Skeletal muscle satellite cell (primary cell): ENCODE measurements around the gene JAKMIP1.

Experiments
- H3K27me3 ChIP-seq: 2 replicates; pipeline ENCODE4 v1.7.0; 2013; ENCODE audit warnings: low read length; ENCODE audit not compliant: control insufficient read depth, insufficient read depth
- H3K36me3 ChIP-seq: 2 replicates; pipeline ENCODE4 v1.7.0; 2013; ENCODE audit warnings: mild to moderate bottlenecking, control low read depth, low read length; ENCODE audit not compliant: insufficient read depth
- H3K4me1 ChIP-seq: 2 replicates; pipeline ENCODE4 v1.7.0; 2013; ENCODE audit warnings: low read length; ENCODE audit not compliant: control insufficient read depth, insufficient read depth
- H3K4me2 ChIP-seq: 2 replicates; pipeline ENCODE4 v1.7.0; 2013; ENCODE audit warnings: mild to moderate bottlenecking, low read length
- H3K4me3 ChIP-seq: 2 replicates; pipeline ENCODE4 v1.7.0; 2013; ENCODE audit warnings: low read length
- H3K9ac ChIP-seq: 2 replicates; pipeline ENCODE4 v1.7.0; 2013; ENCODE audit warnings: mild to moderate bottlenecking, low read depth, low read length, moderate library complexity
- H3K9me3 ChIP-seq: replicated peaks from 2 replicates; pipeline ENCODE4 v1.7.0; 2013; ENCODE audit warnings: mild to moderate bottlenecking, control low read depth, low read length

Gene JAKMIP1

DNA sequence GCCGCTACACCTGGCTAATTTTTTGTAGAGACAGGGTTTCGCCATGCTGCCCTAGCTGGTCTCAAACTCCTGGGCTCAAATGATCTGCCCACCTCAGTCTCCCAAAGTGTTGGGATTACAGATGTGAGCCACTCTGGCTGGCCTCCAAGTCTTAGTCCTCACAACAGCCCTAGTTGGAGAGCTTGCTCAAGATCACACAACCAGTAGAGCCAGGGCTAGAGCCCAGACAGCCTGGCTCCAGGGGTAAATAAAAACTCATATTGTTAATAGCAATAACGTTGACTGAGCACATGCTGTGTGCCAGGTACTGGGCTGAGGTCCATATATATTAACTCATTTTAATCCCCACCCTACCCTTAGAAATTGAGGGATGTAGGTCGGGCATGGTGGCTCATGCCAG, 7.3 kb upstream of the JAKMIP1 start:
- no peak overlapping the region for H3K4me3 ChIP-seq
- H3K27me3 ChIP-seq: peaks cover 26% of the 10 kb centered on the region
- no peaks in the 10 kb centered on the region for H3K9me3 ChIP-seq
- H3K9ac ChIP-seq: no peak overlapping the region
- no peaks in the 10 kb centered on the region for H3K36me3 ChIP-seq
- no peak overlapping the region for H3K4me2 ChIP-seq
- H3K4me1 ChIP-seq: no peaks in the 10 kb centered on the region

DNA sequence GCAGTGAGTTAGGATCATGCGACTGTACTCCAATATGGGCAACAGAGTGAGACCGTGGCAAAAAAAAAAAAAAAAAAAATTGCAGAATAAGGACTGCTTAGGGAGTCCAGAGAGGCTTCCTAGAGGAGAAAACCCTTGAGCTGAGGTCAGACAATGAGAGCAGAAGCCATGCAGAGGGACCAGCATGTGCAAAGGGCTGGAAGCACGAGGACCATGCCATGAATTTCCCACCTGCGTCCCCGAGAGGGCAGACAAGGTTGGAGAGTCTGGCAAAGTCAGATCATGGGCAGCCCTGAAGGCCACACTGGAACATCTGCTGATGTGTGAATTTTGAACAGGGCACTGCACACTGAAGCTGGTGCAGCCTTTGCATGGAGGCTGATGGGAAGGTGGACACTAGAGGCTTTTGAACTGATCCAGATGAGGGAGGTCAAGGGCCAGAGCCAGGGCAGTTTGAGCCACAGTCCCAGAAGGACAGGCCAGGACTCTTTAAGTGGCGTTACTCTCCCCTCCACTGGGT, 6.5 kb upstream of the JAKMIP1 start:
- Histone ChIP-seq H3K27me3 (peaks cover 27% of the 10 kb centered on the region), H3K4me1 (no peaks in the 10 kb centered on the region), H3K9me3 (no peaks in the 10 kb centered on the region), H3K9ac (no peak overlapping the region), H3K4me3 (no peak overlapping the region), H3K36me3 (no peaks in the 10 kb centered on the region), H3K4me2 (no peak overlapping the region)

DNA sequence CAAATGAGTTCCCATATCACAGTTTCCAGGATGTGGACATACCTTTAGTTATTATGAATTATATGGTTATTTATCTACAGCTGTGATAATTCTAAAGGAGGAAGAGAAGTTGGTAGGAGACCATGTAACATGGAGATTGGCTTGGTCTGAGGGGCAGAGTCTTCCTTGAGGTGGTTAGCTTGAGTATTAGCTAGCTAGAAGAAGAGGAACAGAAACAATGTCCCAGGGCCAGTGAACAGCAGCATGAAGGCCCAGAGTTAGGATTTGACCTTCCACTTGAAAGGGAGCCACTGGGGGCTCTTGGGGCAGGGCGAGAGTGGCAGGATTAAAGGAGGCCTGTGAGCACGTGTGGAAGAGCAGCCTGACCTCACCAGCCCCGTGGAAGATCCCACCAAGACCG, 5.6 kb upstream of the JAKMIP1 start:
- no peaks in the 10 kb centered on the region for H3K9me3 ChIP-seq
- H3K27me3 ChIP-seq: peaks cover 36% of the 10 kb centered on the region
- H3K36me3 ChIP-seq: no peaks in the 10 kb centered on the region
- no peak overlapping the region for H3K9ac ChIP-seq
- no peak overlapping the region for H3K4me3 ChIP-seq
- H3K4me2 ChIP-seq: no peak overlapping the region
- H3K4me1 ChIP-seq: no peaks in the 10 kb centered on the region

DNA sequence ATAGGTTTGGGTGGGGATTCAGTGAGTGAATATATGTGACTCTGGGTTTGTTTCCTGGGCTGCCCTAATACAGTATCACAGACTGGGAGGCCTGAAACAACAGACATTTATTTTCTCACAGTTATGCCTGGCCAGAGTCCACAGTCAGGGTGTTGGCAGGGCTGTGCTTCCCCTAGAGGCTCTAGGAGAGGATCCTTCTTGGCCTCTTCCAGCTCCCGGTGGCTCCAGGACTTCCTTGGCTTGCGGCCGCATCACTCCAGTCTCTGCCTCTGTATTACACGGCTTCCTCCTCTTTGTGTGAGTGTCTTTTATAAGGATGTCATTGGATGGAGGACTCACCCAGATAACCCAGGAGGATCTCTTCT, 5.2 kb upstream of the JAKMIP1 start:
- H3K4me3 ChIP-seq: no peak overlapping the region
- H3K4me1 ChIP-seq: no peaks in the 10 kb centered on the region
- no peaks in the 10 kb centered on the region for H3K36me3 ChIP-seq
- H3K9me3 ChIP-seq: no peaks in the 10 kb centered on the region
- H3K27me3 ChIP-seq: peaks cover 39% of the 10 kb centered on the region
- no peak overlapping the region for H3K4me2 ChIP-seq
- no peak overlapping the region for H3K9ac ChIP-seq

DNA sequence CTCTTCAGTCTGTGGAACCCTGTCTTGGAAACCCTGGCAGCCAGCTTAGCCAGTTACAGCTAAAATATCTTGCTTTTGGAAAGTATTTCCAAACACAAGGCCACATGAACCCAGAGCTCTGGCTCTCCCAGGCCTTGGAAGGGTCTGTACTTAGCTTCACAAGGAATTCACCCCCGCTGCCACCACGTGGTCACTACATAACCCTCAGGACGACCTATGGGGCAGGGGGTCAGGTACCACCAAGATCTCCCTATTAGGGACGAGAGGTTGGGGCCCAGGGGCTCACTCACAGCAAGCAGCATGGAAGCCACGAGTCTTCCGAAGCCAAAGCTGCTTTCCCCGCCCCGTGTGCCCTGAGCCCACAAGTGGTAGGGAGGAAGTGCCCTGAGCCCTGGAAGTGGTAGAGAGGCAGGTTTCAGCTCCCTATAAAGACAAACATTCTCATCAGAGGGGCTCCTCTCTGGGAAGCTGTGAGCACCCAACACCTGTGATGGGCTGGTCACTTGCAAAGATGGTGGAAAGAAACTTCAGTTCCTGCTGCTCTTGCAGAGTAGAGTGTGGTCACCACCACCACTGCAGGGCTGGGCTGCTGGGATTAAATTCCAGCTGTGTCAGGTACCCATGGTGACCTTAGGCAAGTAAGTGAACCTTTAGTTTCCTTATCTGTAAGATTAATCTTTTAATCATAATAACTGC, 4.7 kb upstream of the JAKMIP1 start:
- no peaks in the 10 kb centered on the region for H3K9me3 ChIP-seq
- H3K9ac ChIP-seq: no peak overlapping the region
- H3K36me3 ChIP-seq: no peaks in the 10 kb centered on the region
- no peak overlapping the region for H3K4me3 ChIP-seq
- no peak overlapping the region for H3K4me2 ChIP-seq
- peaks cover 4% of the 10 kb centered on the region for H3K4me1 ChIP-seq
- peaks cover 39% of the 10 kb centered on the region for H3K27me3 ChIP-seq

DNA sequence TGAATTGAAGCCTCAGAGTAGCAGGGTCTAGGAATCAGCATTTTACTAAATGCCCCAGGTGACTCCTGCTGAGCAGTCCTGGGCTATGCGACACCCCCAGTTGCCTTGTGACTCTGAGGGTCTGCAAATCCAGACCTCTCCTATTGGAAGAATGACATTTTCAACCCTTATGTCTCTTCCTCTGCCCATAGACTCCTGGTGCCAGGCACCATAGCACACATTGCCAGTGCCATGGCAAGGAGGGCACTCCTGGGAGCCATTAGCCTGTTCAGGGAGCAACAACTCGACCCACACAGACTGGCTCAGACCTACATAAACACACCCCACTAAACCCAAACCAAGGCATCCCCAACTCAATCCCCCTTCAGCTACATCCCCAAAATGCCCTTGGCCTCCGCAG, 3.7 kb upstream of the JAKMIP1 start:
- no peak overlapping the region for H3K4me3 ChIP-seq

DNA sequence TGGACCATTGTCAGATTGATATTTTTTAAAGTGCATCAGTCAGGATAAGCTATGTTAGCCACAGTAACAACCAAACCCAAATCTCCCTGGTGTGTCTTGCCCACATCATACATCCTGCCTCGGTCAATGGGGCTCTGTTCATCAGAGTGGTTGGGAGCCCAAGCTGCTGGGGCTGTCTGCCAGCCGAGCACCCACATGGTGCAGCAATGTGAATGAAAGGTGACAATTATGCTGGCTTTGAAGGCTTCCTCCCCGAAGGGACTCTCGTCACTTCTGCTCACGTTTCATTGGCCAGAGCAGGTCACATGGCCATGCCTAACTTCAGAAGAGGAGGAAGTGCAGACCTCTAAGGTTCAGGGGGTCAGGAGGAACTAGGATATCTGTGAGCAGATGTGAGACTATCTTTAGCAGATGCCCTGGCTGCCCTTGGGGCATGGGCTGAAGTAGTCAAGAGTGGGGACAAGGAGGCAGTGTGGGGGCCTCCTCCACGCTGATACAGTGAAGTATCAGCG, 1.3 kb upstream of the JAKMIP1 start:
- Histone ChIP-seq H3K9me3 (no peaks in the 10 kb centered on the region), H3K36me3 (no peaks in the 10 kb centered on the region), H3K27me3 (peaks cover 63% of the 10 kb centered on the region), H3K9ac (no peak overlapping the region), H3K4me2 (no peak overlapping the region), H3K4me3 (no peak overlapping the region), H3K4me1 (peaks cover 5% of the 10 kb centered on the region)

More for the DNA sequence above, 3.7 kb upstream of the JAKMIP1 start:
- Histone ChIP-seq H3K4me1 (peaks cover 5% of the 10 kb centered on the region), H3K4me2 (no peak overlapping the region), H3K36me3 (no peaks in the 10 kb centered on the region), H3K27me3 (peaks cover 45% of the 10 kb centered on the region), H3K9me3 (no peaks in the 10 kb centered on the region), H3K9ac (no peak overlapping the region)

DNA sequence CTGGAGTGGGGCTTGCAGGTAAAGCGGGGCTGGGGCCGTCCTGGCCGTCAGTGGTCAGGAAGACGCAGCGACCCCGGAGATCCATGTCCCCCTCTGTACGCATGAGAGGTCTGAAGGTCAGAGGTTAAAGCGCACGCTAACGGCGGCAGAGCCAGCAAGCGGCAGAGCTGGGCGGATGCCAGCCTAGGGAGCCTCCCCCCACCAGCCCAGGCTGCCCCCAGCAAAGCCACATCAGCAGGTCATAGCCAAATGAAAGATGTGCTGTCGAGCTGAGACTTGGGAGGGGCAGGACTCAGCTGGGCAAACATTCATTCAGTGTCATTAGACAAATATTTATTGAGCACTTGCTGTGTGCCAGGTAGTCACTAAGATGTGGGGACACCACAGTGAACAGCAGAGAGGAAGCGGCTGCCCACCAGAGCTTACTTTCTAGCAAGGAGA, 593 bp upstream of the JAKMIP1 start:
- Histone ChIP-seq H3K9ac (no peak overlapping the region), H3K4me1 (peaks cover 5% of the 10 kb centered on the region), H3K9me3 (no peaks in the 10 kb centered on the region), H3K4me3 (peak overlapping the region; percentile 59), H3K36me3 (no peaks in the 10 kb centered on the region), H3K27me3 (peaks cover 62% of the 10 kb centered on the region), H3K4me2 (peak overlapping the region; percentile 73)

DNA sequence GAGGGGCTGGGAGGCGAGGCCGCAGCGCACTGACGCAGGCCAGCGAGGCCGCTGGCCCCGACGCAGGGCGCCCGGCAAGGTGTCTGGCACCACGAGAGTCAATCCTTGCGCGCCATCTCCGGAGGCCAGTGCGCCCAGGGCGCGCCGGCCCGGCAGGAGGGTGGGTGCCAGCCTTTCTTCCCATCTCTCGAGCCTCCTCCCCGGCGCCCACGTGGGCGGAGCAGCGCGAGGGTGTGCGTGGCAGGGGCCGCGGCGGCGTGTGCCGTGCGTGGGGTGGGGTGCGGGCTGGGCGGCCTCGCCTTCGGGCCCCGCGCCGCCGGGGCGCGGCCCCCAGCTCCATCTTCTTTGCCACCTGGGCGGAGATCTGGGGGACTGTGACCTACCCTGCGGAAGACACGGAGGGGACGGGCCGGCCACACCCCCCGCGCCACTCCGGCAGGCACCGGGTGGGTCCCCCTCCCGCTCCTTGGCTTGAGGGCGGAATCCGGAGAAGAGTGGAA, 877 bp downstream of the JAKMIP1 start:
- no peaks in the 10 kb centered on the region for H3K36me3 ChIP-seq
- H3K4me3 ChIP-seq: no peak overlapping the region
- peaks cover 5% of the 10 kb centered on the region for H3K4me1 ChIP-seq
- no peaks in the 10 kb centered on the region for H3K9me3 ChIP-seq
- no peak overlapping the region for H3K9ac ChIP-seq
- no peak overlapping the region for H3K4me2 ChIP-seq
- H3K27me3 ChIP-seq: peaks cover 53% of the 10 kb centered on the region

DNA sequence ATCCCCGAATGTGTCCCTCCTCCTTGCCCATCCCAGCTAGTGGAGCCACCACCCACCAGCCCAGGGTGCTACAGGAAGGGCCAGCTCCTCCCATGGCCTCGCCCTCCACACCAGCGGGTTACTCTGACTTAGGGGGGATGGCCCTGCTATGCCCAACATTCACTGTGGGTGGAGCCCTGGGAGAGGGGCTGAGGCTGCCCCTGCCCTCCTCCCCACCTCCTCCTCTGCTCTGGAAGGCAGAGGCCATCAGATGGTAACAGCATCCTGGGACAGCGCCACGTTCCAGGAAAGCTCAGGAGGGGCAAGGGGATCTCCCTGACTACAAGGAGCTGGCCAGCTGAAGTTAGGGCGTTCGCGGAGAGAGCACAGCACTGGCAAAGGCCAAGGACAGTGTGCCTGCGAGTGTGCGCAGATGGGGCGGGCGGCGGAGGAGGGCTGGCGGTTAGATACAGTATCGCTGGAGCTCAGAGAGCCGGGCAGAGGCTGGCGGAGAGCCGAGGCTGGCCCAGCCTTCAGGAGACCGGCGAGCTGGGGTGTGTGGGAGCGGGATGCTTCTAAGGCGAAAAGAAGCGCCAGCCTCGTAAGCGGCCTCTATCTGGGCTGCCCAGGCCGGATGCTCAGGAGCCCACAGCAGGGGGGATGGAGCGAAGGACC, 1.5 kb downstream of the JAKMIP1 start:
- Histone ChIP-seq H3K27me3 (peaks cover 55% of the 10 kb centered on the region), H3K9ac (no peak overlapping the region), H3K36me3 (no peaks in the 10 kb centered on the region), H3K4me3 (no peak overlapping the region), H3K9me3 (no peaks in the 10 kb centered on the region), H3K4me1 (peaks cover 5% of the 10 kb centered on the region), H3K4me2 (no peak overlapping the region)

DNA sequence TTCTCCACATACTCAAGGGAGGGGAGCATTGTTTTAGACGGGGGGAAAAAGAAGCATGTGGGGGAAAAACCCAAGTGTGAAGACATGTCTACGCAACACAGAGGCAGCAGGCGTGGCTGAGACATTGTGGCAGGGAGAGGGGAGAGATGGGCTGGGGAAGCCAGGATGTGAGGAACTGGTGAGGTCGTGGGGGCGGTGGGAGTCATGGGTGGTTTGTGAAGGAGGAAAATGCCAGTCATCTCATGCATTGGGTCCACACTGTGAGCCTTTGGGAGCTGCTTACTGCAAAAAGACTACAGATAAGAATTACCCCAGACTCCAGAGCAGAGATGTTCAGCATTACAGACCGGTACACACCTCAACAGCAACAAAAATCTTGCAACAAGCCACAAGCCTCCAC, 2.1 kb downstream of the JAKMIP1 start:
- Histone ChIP-seq H3K4me1 (peaks cover 5% of the 10 kb centered on the region), H3K4me3 (no peak overlapping the region), H3K9me3 (no peaks in the 10 kb centered on the region), H3K27me3 (peaks cover 60% of the 10 kb centered on the region), H3K4me2 (no peak overlapping the region), H3K9ac (no peak overlapping the region), H3K36me3 (no peaks in the 10 kb centered on the region)
